Stimulated activated CD8-positive, alpha-beta memory T cell treated with anti-CD3 and anti-CD28 coated beads, Interleukin-12 subunit alpha, Interleukin-12 subunit beta, amount 100 ng/mL, for 4 hours (primary cell): ENCODE results near the gene APOL3.
"Not testable (repeated sequence)": the region's sequence is repeated elsewhere in the genome, so short reads cannot be mapped to it uniquely, and the experiment has no call there.

Experiments used
- DNase-seq: peaks from one replicate; pipeline ENCODE4 v3.0.0-alpha.2; 2020; ENCODE audit warnings: low read depth

Gene APOL3

GRCh38 chr22:36193171-36193570 is 32.6 kb upstream of the APOL3 start:
- DNase-seq = no peak

- no peak for DNase-seq
These were observed 32.0 kb upstream of the APOL3 start for GRCh38 chr22:36192542-36192941.

GRCh38 chr22:36191106-36191836 is 30.7 kb upstream of the APOL3 start:
- DNase-seq = no peak

- DNase-seq = not testable (repeated sequence)
These were observed 27.3 kb upstream of the APOL3 start for GRCh38 chr22:36187862-36188261.

GRCh38 chr22:36185828-36186624 is 25.5 kb upstream of the APOL3 start:
- no peak for DNase-seq

- no peak for DNase-seq
These were observed 24.0 kb upstream of the APOL3 start for GRCh38 chr22:36184433-36185025.

GRCh38 chr22:36183446-36183845 is 22.9 kb upstream of the APOL3 start:
- no peak for DNase-seq

GRCh38 chr22:36182857-36183256 is 22.3 kb upstream of the APOL3 start:
- no peak for DNase-seq

GRCh38 chr22:36182056-36182455 is 21.5 kb upstream of the APOL3 start:
- DNase-seq = no peak

- no peak for DNase-seq
These were observed 20.4 kb upstream of the APOL3 start for GRCh38 chr22:36180928-36181327.

- DNase-seq = peak; percentile 64
These were observed 19.7 kb upstream of the APOL3 start for GRCh38 chr22:36180038-36180880.

- DNase-seq = no peak
These were observed 16.6 kb upstream of the APOL3 start for GRCh38 chr22:36177160-36177559.

GRCh38 chr22:36175892-36176291 is 15.3 kb upstream of the APOL3 start:
- no peak for DNase-seq

- DNase-seq = no peak
These were observed 11.4 kb upstream of the APOL3 start for GRCh38 chr22:36171941-36172340.

- no peak for DNase-seq
These were observed 6.1 kb upstream of the APOL3 start for GRCh38 chr22:36166518-36167220.

GRCh38 chr22:36166086-36166485 is 5.5 kb upstream of the APOL3 start:
- no peak for DNase-seq

- no peak for DNase-seq
These were observed 4.6 kb upstream of the APOL3 start for GRCh38 chr22:36165141-36165540.

GRCh38 chr22:36164621-36165020 is 4.1 kb upstream of the APOL3 start:
- DNase-seq = no peak

- no peak for DNase-seq
These were observed 2.9 kb upstream of the APOL3 start for GRCh38 chr22:36163497-36163896.

GRCh38 chr22:36162127-36163034 is 1.8 kb upstream of the APOL3 start:
- no peak for DNase-seq

GRCh38 chr22:36161793-36162126 is 1.2 kb upstream of the APOL3 start:
- not testable (repeated sequence) for DNase-seq
